ENCODE data around the gene SAE1. TPM values are rescaled to one million over a fixed set of nuclear protein-coding genes. Genes with fewer than 3 reads are reported as not detected.

Gene SAE1
- total RNA-seq, 3 donors from 2014 or later, result 44.6 to 61.4 (median 55.7) TPM

DNA sequence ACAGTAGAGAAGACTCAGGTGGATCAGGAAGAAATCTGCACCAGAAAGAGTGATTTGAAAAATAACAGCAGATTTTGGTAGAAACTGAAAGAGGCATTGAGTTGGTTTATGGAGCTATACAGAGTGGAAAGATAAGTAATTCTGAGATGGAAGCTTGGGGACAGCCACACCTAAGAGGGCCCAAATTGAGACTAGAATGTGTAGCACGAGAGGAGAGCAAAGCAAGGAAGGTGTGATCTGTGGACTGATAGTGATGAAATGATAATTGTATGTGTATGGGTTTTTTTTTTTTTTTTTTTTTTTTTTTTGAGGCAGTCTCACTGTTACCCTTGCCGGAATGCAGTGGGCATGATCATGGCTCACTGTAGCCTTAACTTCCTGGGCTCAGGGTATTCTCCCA lies 16.3 kb downstream of the SAE1 start:
- Histone ChIP-seq H3K27ac (no peak overlapping the region), H3K4me1 (no peaks in the 10 kb centered on the region), H3K9me3 (no peaks in the 10 kb centered on the region), H3K4me3 (no peak overlapping the region), H3K27me3 (no peaks in the 10 kb centered on the region), H3K36me3 (no peaks in the 10 kb centered on the region)
- intact Hi-C loops (cut with DNase I; ENCODE audit: low total_unique reads), result no loop called here
- DNase-seq (ENCODE audit: low spot score in 2 of 2), result no peak
- TF ChIP-seq POLR2A (IDR thresholded peaks at IDR 0.05) (no peak), POLR2AphosphoS5 (IDR thresholded peaks at IDR 0.05) (no peak)
- TF ChIP-seq, protein P1, sequence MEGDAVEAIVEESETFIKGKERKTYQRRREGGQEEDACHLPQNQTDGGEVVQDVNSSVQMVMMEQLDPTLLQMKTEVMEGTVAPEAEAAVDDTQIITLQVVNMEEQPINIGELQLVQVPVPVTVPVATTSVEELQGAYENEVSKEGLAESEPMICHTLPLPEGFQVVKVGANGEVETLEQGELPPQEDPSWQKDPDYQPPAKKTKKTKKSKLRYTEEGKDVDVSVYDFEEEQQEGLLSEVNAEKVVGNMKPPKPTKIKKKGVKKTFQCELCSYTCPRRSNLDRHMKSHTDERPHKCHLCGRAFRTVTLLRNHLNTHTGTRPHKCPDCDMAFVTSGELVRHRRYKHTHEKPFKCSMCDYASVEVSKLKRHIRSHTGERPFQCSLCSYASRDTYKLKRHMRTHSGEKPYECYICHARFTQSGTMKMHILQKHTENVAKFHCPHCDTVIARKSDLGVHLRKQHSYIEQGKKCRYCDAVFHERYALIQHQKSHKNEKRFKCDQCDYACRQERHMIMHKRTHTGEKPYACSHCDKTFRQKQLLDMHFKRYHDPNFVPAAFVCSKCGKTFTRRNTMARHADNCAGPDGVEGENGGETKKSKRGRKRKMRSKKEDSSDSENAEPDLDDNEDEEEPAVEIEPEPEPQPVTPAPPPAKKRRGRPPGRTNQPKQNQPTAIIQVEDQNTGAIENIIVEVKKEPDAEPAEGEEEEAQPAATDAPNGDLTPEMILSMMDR (IDR thresholded peaks at IDR 0.05), result no peak

DNA sequence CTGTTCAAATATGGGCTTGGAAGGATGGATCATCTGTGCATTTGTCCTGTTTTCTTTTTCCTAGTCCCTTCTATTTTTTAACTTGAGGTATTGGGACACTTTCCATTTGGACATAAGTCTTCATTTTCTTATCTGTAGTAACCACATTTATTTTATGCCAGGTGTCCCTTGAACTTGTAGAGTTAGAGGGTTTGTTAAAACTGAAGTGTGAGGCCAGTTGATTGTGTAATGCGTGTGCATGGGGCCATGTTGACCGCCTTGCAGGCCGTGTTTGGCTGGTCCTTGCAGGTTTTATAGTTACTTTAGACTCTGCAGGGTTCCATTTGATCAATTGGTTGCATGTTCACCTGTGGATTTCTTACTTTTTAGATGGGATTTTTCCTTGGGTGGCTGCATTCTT lies 21.0 kb downstream of the SAE1 start:
- Histone ChIP-seq H3K27ac (no peak overlapping the region), H3K27me3 (no peaks in the 10 kb centered on the region), H3K4me1 (no peaks in the 10 kb centered on the region), H3K36me3 (no peaks in the 10 kb centered on the region), H3K9me3 (no peaks in the 10 kb centered on the region), H3K4me3 (no peak overlapping the region)
- no peak for DNase-seq (ENCODE audit: low spot score in 2 of 2)
- intact Hi-C loops (cut with DNase I; ENCODE audit: low total_unique reads), result no loop called here
- no peak for TF ChIP-seq POLR2AphosphoS5 (IDR thresholded peaks at IDR 0.05)
- TF ChIP-seq, protein P1 (IDR thresholded peaks at IDR 0.05), result no peak
- no peak for TF ChIP-seq POLR2A (IDR thresholded peaks at IDR 0.05)

DNA sequence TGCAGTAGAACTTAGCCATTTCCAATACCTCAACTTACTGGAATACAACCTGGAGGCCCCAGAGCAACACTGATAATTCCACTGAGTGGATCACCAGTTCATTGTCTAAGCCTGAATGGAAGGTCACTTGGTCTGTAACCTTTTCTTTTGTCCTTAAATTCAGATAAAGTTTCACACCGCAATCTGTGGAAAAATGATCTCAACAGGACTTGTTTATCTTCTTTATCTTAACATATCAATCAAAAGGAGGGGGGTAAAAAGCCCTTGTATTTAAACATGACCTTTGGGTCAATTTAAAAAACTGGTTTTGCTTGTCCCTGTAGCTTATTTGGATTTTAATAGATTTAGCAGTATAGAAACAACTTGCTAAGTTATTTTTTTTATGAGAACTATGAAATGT lies 21.6 kb downstream of the SAE1 start:
- no peak overlapping the region for H3K4me3 ChIP-seq
- no peaks in the 10 kb centered on the region for H3K36me3 ChIP-seq
- intact Hi-C loops (cut with DNase I; ENCODE audit: low total_unique reads), result no loop called here
- DNase-seq (ENCODE audit: low spot score in 2 of 2), result no peak
- no peaks in the 10 kb centered on the region for H3K9me3 ChIP-seq
- no peaks in the 10 kb centered on the region for H3K27me3 ChIP-seq
- peaks cover 0 to 1% of the 10 kb centered on the region in 2 donors for H3K4me1 ChIP-seq
- peak overlapping the region in 1 of 2 donors; percentile 5 for H3K27ac ChIP-seq
- no peak for TF ChIP-seq POLR2A (IDR thresholded peaks at IDR 0.05)
- TF ChIP-seq POLR2AphosphoS5 (IDR thresholded peaks at IDR 0.05), result no peak
- TF ChIP-seq, protein P1 (IDR thresholded peaks at IDR 0.05), result no peak

DNA sequence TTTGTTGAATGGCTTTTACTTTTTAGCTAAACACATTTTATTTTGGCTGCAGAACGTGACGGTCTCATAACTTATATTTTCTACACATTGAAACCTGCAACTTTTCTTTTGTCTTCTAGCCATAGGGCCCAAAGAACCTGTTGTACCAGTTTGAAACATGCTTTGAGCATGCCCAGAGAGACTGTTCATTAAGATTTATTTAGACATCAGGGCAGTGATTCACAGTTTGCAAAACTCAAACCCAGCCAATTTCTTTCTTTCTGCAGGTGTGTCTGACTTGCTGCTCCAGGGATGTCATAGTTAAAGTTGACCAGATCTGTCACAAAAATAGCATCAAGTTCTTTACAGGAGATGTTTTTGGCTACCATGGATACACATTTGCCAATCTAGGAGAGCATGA lies 22.0 kb downstream of the SAE1 start:
- Histone ChIP-seq H3K9me3 (no peaks in the 10 kb centered on the region), H3K27ac (peak overlapping the region in 1 of 2 donors; percentile 60), H3K4me3 (no peak overlapping the region), H3K36me3 (no peaks in the 10 kb centered on the region), H3K27me3 (no peaks in the 10 kb centered on the region), H3K4me1 (peaks cover 0 to 5% of the 10 kb centered on the region in 2 donors)
- no peak for DNase-seq (ENCODE audit: low spot score in 2 of 2)
- TF ChIP-seq POLR2A (IDR thresholded peaks at IDR 0.05) (no peak), POLR2AphosphoS5 (IDR thresholded peaks at IDR 0.05) (no peak)
- TF ChIP-seq, protein P1 (IDR thresholded peaks at IDR 0.05), result no peak
- intact Hi-C loops (cut with DNase I; ENCODE audit: low total_unique reads), result no loop called here

DNA sequence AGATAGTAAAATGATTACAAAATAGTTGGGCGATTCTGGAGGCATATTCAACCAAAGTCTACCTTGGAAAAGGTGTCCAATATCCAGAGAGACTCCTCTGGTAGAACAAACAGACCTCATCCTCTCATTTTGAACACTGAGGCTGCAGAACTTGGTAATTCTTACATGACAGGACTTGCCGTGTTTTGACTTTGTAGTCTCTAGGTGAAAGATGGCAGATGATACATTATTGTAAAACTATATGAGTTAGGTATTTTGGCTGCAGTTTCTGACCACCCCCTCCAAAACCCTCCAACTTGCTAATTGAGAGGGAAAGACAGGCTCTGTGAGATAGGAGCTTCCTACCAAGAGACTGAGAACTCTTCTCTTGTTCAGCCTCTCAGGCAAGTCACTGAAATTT lies 22.6 kb downstream of the SAE1 start:
- no peak for DNase-seq (ENCODE audit: low spot score in 2 of 2)
- Histone ChIP-seq H3K36me3 (no peaks in the 10 kb centered on the region), H3K4me3 (no peak overlapping the region), H3K27ac (peak overlapping the region; percentile 2 to 60), H3K27me3 (no peaks in the 10 kb centered on the region), H3K4me1 (peaks cover 4 to 12% of the 10 kb centered on the region in 2 donors), H3K9me3 (no peaks in the 10 kb centered on the region)
- TF ChIP-seq, protein P1 (IDR thresholded peaks at IDR 0.05), result no peak
- TF ChIP-seq POLR2A (IDR thresholded peaks at IDR 0.05) (no peak), POLR2AphosphoS5 (IDR thresholded peaks at IDR 0.05) (no peak)
- intact Hi-C loops (cut with DNase I; ENCODE audit: low total_unique reads), result no loop called here

All from breast epithelium (tissue), 4 donors.